NCI-H2171 (cell line): ENCODE measurements around the gene DIDO1.
"Not testable (repeated sequence)": the region's sequence is repeated elsewhere in the genome, so short reads cannot be mapped to it uniquely, and the experiment has no call there.

ENCODE experiments used
- DNase-seq: peaks from one replicate; lab custom pipeline; 2025; lab: John Stamatoyannopoulos, UW

The DIDO1 gene

GRCh38 chr20:62879275-62880146, 46.8 kb downstream of the DIDO1 start:
- no peak for DNase-seq

GRCh38 chr20:62878244-62879038, 47.9 kb downstream of the DIDO1 start:
- DNase-seq = no peak

GRCh38 chr20:62876902-62877816, 49.1 kb downstream of the DIDO1 start:
- no peak for DNase-seq

- DNase-seq = no peak
Measured at GRCh38 chr20:62876501-62876901, 49.8 kb downstream of the DIDO1 start.

GRCh38 chr20:62875419-62876361, 50.6 kb downstream of the DIDO1 start:
- DNase-seq = peak; percentile 92

GRCh38 chr20:62874964-62875344, 51.4 kb downstream of the DIDO1 start:
- DNase-seq = no peak

GRCh38 chr20:62873681-62874031, 52.6 kb downstream of the DIDO1 start:
- DNase-seq = not testable (repeated sequence)

GRCh38 chr20:62873280-62873679, 53.0 kb downstream of the DIDO1 start:
- DNase-seq = no peak

- DNase-seq = no peak
Measured at GRCh38 chr20:62872862-62873261, 53.4 kb downstream of the DIDO1 start.

GRCh38 chr20:62872184-62872847, 54.0 kb downstream of the DIDO1 start:
- no peak for DNase-seq

- DNase-seq = no peak
Measured at GRCh38 chr20:62864207-62864606, 62.1 kb downstream of the DIDO1 start.

- peak; percentile 98 for DNase-seq
Measured at GRCh38 chr20:62861726-62862336, 64.5 kb downstream of the DIDO1 start, which contains the start of gene TCFL5. Gene TCFL5 (minus strand): TSS chr20:62861822. CDS start chr20:62861670, 152 bp downstream.

- DNase-seq = peak; percentile 58
Measured at GRCh38 chr20:62860924-62861691, 65.2 kb downstream of the DIDO1 start.

GRCh38 chr20:62860391-62860923, 65.8 kb downstream of the DIDO1 start:
- DNase-seq = no peak

- no peak for DNase-seq
Measured at GRCh38 chr20:62859721-62860120, 66.6 kb downstream of the DIDO1 start.

- DNase-seq = no peak
Measured at GRCh38 chr20:62858058-62858830, 68.1 kb downstream of the DIDO1 start.

- DNase-seq = peak; percentile 22
Measured at GRCh38 chr20:62856931-62857619, 69.2 kb downstream of the DIDO1 start.
